H9 (cell line): ENCODE measurements around the gene PRDX4. TPM values are rescaled to one million over a fixed set of nuclear protein-coding genes. Genes with fewer than 3 reads are reported as not detected.
A peak's percentile ranks its signal among the peaks of the same experiment; 100 is the strongest.

Experiments
- DNase-seq: peaks from one replicate; pipeline ENCODE4 v3.0.0-alpha.2; 2017
- H2AFZ ChIP-seq: one replicate; pipeline ENCODE4 v1.6.1; 2013; ENCODE audit warnings: mild to moderate bottlenecking, low read length, control low read depth, moderate library complexity
- H2AK5ac ChIP-seq: 2 replicates; pipeline ENCODE4 v1.6.1; 2013; ENCODE audit warnings: low read length, control low read depth, mixed read lengths; ENCODE audit not compliant: insufficient read length
- H2BK120ac ChIP-seq: one replicate; pipeline ENCODE4 v1.6.1; 2013; ENCODE audit warnings: low read depth, mild to moderate bottlenecking, low read length, control low read depth, inconsistent platforms; ENCODE audit not compliant: poor library complexity, severe bottlenecking
- H2BK12ac ChIP-seq: 2 replicates; pipeline ENCODE4 v1.6.1; 2013; ENCODE audit warnings: low read length, control low read depth, mixed read lengths, low read depth; ENCODE audit not compliant: insufficient read length
- H2BK15ac ChIP-seq: 2 replicates; pipeline ENCODE4 v1.6.1; 2013; ENCODE audit warnings: low read depth, low read length, control low read depth
- H2BK20ac ChIP-seq: one replicate; pipeline ENCODE4 v1.6.1; 2013; ENCODE audit warnings: low read depth, mild to moderate bottlenecking, low read length, control low read depth, inconsistent platforms; ENCODE audit not compliant: poor library complexity, severe bottlenecking
- H2BK5ac ChIP-seq: 2 replicates; pipeline ENCODE4 v1.6.1; 2013; ENCODE audit warnings: low read length, control low read depth, mixed read lengths; ENCODE audit not compliant: insufficient read length
- H3K14ac ChIP-seq: 2 replicates; pipeline ENCODE4 v1.6.1; 2013; ENCODE audit warnings: low read length, control low read depth; ENCODE audit not compliant: insufficient read depth
- H3K18ac ChIP-seq: 2 replicates; pipeline ENCODE4 v1.6.1; 2013; ENCODE audit warnings: low read depth, mild to moderate bottlenecking, mixed read lengths, low read length, control low read depth; ENCODE audit not compliant: insufficient read length
- H3K23ac ChIP-seq: 2 replicates; pipeline ENCODE4 v1.6.1; 2013; ENCODE audit warnings: low read length, control low read depth, mixed read lengths, low read depth; ENCODE audit not compliant: insufficient read length
- H3K23me2 ChIP-seq: 2 replicates; pipeline ENCODE4 v1.6.1; 2013; ENCODE audit warnings: low read depth, mild to moderate bottlenecking, mixed read lengths, low read length, control low read depth; ENCODE audit not compliant: insufficient read length, poor library complexity, severe bottlenecking
- H3K27ac ChIP-seq: 2 replicates; pipeline ENCODE4 v1.5.1; 2013; ENCODE audit warnings: low read length, control low read depth, mixed read lengths, low read depth; ENCODE audit not compliant: insufficient read length
- H3K27me3 ChIP-seq: 2 replicates; pipeline ENCODE4 v1.6.1; 2013; ENCODE audit warnings: low read length, control low read depth, inconsistent platforms; ENCODE audit not compliant: insufficient read depth
- H3K4ac ChIP-seq: 2 replicates; pipeline ENCODE4 v1.6.1; 2013; ENCODE audit warnings: low read depth, mild to moderate bottlenecking, control low read depth, inconsistent platforms, low read length, moderate library complexity
- H3K4me1 ChIP-seq: 2 replicates; pipeline ENCODE4 v1.6.1; 2013; ENCODE audit warnings: low read length, control low read depth, inconsistent platforms; ENCODE audit not compliant: insufficient read depth
- H3K4me2 ChIP-seq: 2 replicates; pipeline ENCODE4 v1.6.1; 2013; ENCODE audit warnings: low read length, control low read depth, mixed read lengths; ENCODE audit not compliant: insufficient read length, insufficient read depth
- H3K56ac ChIP-seq: 2 replicates; pipeline ENCODE4 v1.6.1; 2013; ENCODE audit warnings: low read depth, mild to moderate bottlenecking, mixed read lengths, low read length, control low read depth; ENCODE audit not compliant: insufficient read length
- H3K79me1 ChIP-seq: 2 replicates; pipeline ENCODE4 v1.6.1; 2013; ENCODE audit warnings: low read depth, mild to moderate bottlenecking, moderate library complexity, low read length, control low read depth, inconsistent platforms; ENCODE audit not compliant: insufficient read depth, poor library complexity, severe bottlenecking
- H3K79me2 ChIP-seq: 2 replicates; pipeline ENCODE4 v1.6.1; 2013; ENCODE audit warnings: low read length, control low read depth, inconsistent platforms; ENCODE audit not compliant: insufficient read depth
- H3K9ac ChIP-seq: 2 replicates; pipeline ENCODE4 v1.6.1; 2013; ENCODE audit warnings: low read length, control low read depth, mixed read lengths; ENCODE audit not compliant: insufficient read length; ENCODE audit errors: extremely low read depth
- H3K9me3 ChIP-seq: one replicate; pipeline ENCODE4 v1.6.1; 2013; ENCODE audit warnings: low read depth, low read length, inconsistent platforms; ENCODE audit not compliant: control insufficient read depth
- H3T11ph ChIP-seq: one replicate; pipeline ENCODE4 v1.6.1; 2013; ENCODE audit warnings: mild to moderate bottlenecking, low read length, control low read depth, inconsistent platforms
- H4K20me1 ChIP-seq: one replicate; pipeline ENCODE4 v1.6.1; 2013; ENCODE audit not compliant: control insufficient read depth, insufficient read length, insufficient read depth
- H4K5ac ChIP-seq: 2 replicates; pipeline ENCODE4 v1.6.1; 2013; ENCODE audit warnings: low read depth, mild to moderate bottlenecking, mixed read lengths, low read length, control low read depth; ENCODE audit not compliant: insufficient read length
- H4K8ac ChIP-seq: replicated peaks from 2 replicates; pipeline ENCODE4 v1.6.1; 2013; ENCODE audit warnings: low read length, control low read depth, mixed read lengths, low read depth; ENCODE audit not compliant: insufficient read length
- H4K91ac ChIP-seq: 2 replicates; pipeline ENCODE4 v1.6.1; 2013; ENCODE audit warnings: low read depth, mild to moderate bottlenecking, moderate library complexity, mixed read lengths, low read length, control low read depth; ENCODE audit not compliant: insufficient read length
- H3K27ac Mint-ChIP-seq, 3 experiments: 2 replicates in 2 of 3; 3 replicates in 1 of 3; pipeline ENCODE4 v1.8.0; 2020 to 2021; ENCODE audit warnings: mixed read lengths in 3 of 3, mild to moderate bottlenecking in 1 of 3, moderate library complexity in 1 of 3
- H3K27me3 Mint-ChIP-seq: 2 replicates; pipeline ENCODE4 v1.8.0; 2021; ENCODE audit warnings: low read depth, mild to moderate bottlenecking, moderate library complexity, mixed read lengths
- H3K36me3 Mint-ChIP-seq, 3 experiments: 2 replicates in 2 of 3; 3 replicates in 1 of 3; pipeline ENCODE4 v1.8.0; 2020 to 2021; ENCODE audit warnings: low read depth in 3 of 3, mixed read lengths in 3 of 3; ENCODE audit not compliant: insufficient read depth in 1 of 3
- H3K4me1 Mint-ChIP-seq, 2 experiments: 2 replicates each; pipeline ENCODE4 v1.8.0; 2020; ENCODE audit warnings: mixed read lengths in 2 of 2
- H3K4me3 Mint-ChIP-seq, 2 experiments: 2 replicates in 1 of 2; 3 replicates in 1 of 2; pipeline ENCODE4 v1.8.0; 2020 to 2021; ENCODE audit warnings: mild to moderate bottlenecking in 2 of 2, mixed read lengths in 2 of 2, moderate library complexity in 1 of 2
- H3K9me3 Mint-ChIP-seq, 2 experiments: 2 replicates in 1 of 2; 3 replicates in 1 of 2; pipeline ENCODE4 v1.8.0; 2020; ENCODE audit warnings: mild to moderate bottlenecking in 2 of 2, mixed read lengths in 2 of 2, moderate library complexity in 1 of 2
- WGBS: extraction: QIAGEN DNeasy Blood & Tissue Kit; methylation state at CpG from one replicate; pipeline ENCODE4 v1.1.7; 2013; ENCODE audit warnings: missing lambda C conversion rate, low lambda C conversion rate, mixed read lengths; ENCODE audit not compliant: insufficient read length; ENCODE audit errors: extremely low coverage; 5-methylcytosine and 5-hydroxymethylcytosine counted together
- total RNA-seq: library from RNA; stranded (reverse); gene quantifications from 2 replicates; pipeline ENCODE4 v1.2.1, GENCODE V29; 2021
- TF ChIP-seq, protein P1 (sequence below): fragments of 200-600 bp; sonication (generic); conservative IDR thresholded peaks from 3 replicates; pipeline ENCODE4 v1.8.0; 2021; ENCODE audit warnings: antibody characterized with exemption, mild to moderate bottlenecking

The PRDX4 gene
- total RNA-seq, 1 experiment from 2014 or later, result 256 TPM

DNA sequence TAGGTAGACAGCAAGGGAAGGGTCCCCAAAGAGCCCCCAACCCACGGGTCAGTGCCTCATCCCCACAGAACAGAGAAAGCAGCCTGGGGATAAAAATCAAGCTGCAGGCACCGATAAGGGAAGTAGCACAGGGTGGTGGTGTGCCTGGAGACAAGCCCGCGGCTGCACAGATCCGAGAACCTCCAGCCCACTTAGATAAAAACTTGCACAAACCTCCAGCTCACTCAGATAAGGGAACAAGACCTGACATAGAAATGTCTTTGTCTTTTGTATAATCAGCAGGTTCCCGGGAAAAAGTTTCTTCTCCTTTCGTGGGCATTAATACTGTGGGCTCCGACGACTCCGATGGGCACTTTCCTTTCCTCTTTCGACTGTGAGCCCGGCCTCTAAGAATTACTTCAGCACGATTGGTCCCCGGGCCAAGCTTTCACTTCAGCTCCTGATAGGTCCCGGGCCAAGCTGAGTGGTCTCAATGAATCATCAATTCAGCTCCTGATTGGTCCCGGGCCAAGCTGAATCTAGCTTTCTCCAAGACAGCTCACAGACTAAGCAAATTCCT lies 32.4 kb downstream of the PRDX4 start:
- H3K36me3 Mint-ChIP-seq, result peaks cover 7 to 38% (median 17%) of the 10 kb centered on the region in 3 experiments; a peak in 6 of 7 replicates
- H3K9me3 Mint-ChIP-seq, result no peaks in the 10 kb centered on the region
- Histone ChIP-seq H3K23ac (no peak overlapping the region), H3K18ac (no peak overlapping the region), H4K91ac (no peak overlapping the region), H3K23me2 (no peaks in the 10 kb centered on the region), H4K8ac (no peak overlapping the region), H3K79me1 (no peaks in the 10 kb centered on the region), H2AK5ac (no peak overlapping the region), H2AFZ (no peak overlapping the region), H3K4me2 (no peak overlapping the region), H2BK12ac (no peak overlapping the region), H3K14ac (no peak overlapping the region), H2BK20ac (no peak overlapping the region), H3K27me3 (no peaks in the 10 kb centered on the region), H2BK15ac (no peak overlapping the region), H2BK5ac (no peak overlapping the region), H3K9me3 (no peaks in the 10 kb centered on the region), H3K4ac (no peak overlapping the region), H3K27ac (no peak overlapping the region), H3T11ph (no peak overlapping the region), H4K20me1 (no peaks in the 10 kb centered on the region), H4K5ac (no peak overlapping the region), H3K56ac (no peak overlapping the region), H3K79me2 (no peaks in the 10 kb centered on the region), H3K9ac (no peak overlapping the region), H2BK120ac (no peak overlapping the region), H3K4me1 (no peaks in the 10 kb centered on the region)
- peak; percentile 84 for DNase-seq
- no peaks in the 10 kb centered on the region for H3K27me3 Mint-ChIP-seq
- H3K27ac Mint-ChIP-seq, result peak overlapping the region in 2 of 3 experiments; percentile 34 to 91; a peak in 3 of 7 replicates
- H3K4me1 Mint-ChIP-seq, result peaks cover 3% of the 10 kb centered on the region in 2 experiments; a peak in 1 of 4 replicates
- H3K4me3 Mint-ChIP-seq, result peak overlapping the region in 1 of 2 experiments; percentile 25; a peak in 2 of 5 replicates
- WGBS, result no CpG with 5 or more reads among the region's 16 CpGs
- TF ChIP-seq, protein P1, sequence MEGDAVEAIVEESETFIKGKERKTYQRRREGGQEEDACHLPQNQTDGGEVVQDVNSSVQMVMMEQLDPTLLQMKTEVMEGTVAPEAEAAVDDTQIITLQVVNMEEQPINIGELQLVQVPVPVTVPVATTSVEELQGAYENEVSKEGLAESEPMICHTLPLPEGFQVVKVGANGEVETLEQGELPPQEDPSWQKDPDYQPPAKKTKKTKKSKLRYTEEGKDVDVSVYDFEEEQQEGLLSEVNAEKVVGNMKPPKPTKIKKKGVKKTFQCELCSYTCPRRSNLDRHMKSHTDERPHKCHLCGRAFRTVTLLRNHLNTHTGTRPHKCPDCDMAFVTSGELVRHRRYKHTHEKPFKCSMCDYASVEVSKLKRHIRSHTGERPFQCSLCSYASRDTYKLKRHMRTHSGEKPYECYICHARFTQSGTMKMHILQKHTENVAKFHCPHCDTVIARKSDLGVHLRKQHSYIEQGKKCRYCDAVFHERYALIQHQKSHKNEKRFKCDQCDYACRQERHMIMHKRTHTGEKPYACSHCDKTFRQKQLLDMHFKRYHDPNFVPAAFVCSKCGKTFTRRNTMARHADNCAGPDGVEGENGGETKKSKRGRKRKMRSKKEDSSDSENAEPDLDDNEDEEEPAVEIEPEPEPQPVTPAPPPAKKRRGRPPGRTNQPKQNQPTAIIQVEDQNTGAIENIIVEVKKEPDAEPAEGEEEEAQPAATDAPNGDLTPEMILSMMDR, result no peak
